NB4 (cell line): ENCODE results near the gene VAV2.

Experiments
- DNase-seq: peaks from one replicate; pipeline ENCODE4 v3.0.0; 2010; ENCODE audit warnings: low read depth
- H3K4me3 ChIP-seq: one replicate; pipeline ENCODE4 v1.5.1; 2011; ENCODE audit warnings: mild to moderate bottlenecking, low read depth, low read length, moderate library complexity
- MYC ChIP-seq: IDR thresholded peaks from 2 replicates; pipeline ENCODE4 v1.6.1; 2011; ENCODE audit warnings: low read depth, low read length
- POLR2A ChIP-seq: IDR thresholded peaks from 2 replicates; pipeline ENCODE4 v1.6.1; 2011; ENCODE audit warnings: mild to moderate bottlenecking; ENCODE audit not compliant: insufficient read length; ENCODE audit errors: extremely low read depth
- TF ChIP-seq, protein P1 (sequence below): IDR thresholded peaks from one replicate; pipeline ENCODE4 v1.5.1; 2012; ENCODE audit warnings: low read depth, low read length
- TF ChIP-seq, protein P2 (sequence below): IDR thresholded peaks from 2 replicates; pipeline ENCODE4 v1.6.1; 2011; ENCODE audit warnings: low read depth, low read length

VAV2 gene

GRCh38 chr9:133801739-133802138 is 190.4 kb downstream of the VAV2 start:
- no peak for DNase-seq
- H3K4me3 ChIP-seq = no peak overlapping the region
- TF ChIP-seq, protein P1, sequence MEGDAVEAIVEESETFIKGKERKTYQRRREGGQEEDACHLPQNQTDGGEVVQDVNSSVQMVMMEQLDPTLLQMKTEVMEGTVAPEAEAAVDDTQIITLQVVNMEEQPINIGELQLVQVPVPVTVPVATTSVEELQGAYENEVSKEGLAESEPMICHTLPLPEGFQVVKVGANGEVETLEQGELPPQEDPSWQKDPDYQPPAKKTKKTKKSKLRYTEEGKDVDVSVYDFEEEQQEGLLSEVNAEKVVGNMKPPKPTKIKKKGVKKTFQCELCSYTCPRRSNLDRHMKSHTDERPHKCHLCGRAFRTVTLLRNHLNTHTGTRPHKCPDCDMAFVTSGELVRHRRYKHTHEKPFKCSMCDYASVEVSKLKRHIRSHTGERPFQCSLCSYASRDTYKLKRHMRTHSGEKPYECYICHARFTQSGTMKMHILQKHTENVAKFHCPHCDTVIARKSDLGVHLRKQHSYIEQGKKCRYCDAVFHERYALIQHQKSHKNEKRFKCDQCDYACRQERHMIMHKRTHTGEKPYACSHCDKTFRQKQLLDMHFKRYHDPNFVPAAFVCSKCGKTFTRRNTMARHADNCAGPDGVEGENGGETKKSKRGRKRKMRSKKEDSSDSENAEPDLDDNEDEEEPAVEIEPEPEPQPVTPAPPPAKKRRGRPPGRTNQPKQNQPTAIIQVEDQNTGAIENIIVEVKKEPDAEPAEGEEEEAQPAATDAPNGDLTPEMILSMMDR = no peak
- TF ChIP-seq, protein P2, sequence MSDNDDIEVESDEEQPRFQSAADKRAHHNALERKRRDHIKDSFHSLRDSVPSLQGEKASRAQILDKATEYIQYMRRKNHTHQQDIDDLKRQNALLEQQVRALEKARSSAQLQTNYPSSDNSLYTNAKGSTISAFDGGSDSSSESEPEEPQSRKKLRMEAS = no peak
- TF ChIP-seq POLR2A (no peak), MYC (no peak)

- no peak for TF ChIP-seq POLR2A
- no peak for TF ChIP-seq MYC
- TF ChIP-seq, protein P2 = no peak
- TF ChIP-seq, protein P1 = no peak
- no peak overlapping the region for H3K4me3 ChIP-seq
- no peak for DNase-seq
Observed at GRCh38 chr9:133800266-133800665, 191.9 kb downstream of the VAV2 start.

- no peak for TF ChIP-seq POLR2A
Observed at GRCh38 chr9:133799716-133800115, 192.4 kb downstream of the VAV2 start.

GRCh38 chr9:133799106-133799505 is 193.0 kb downstream of the VAV2 start:
- H3K4me3 ChIP-seq = no peak overlapping the region
- no peak for DNase-seq
- TF ChIP-seq, protein P2 = no peak
- TF ChIP-seq POLR2A = no peak
- TF ChIP-seq MYC = no peak
- TF ChIP-seq, protein P1 = no peak

More at GRCh38 chr9:133799716-133800115, 192.4 kb downstream of the VAV2 start:
- DNase-seq = no peak
- H3K4me3 ChIP-seq = no peak overlapping the region

DNA sequence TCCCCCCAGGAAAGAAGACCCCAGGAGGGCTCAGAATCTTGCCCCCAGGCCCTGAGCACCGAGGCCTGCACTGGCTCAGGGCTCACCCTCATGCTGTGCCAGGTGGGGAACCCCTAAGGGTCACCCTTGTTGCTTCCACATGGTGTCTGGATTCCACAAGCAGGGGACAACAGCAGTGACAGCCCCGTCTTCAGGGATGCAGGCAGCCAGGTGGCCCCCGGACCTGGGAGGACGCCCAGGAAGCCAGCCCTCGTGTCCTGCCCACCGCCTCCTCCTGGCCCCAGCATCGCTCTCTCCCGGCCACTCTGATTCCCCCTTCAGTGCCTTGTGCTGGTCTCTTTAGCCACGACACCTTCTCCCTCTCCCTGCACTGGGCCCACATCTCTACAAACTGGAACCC is 194.0 kb downstream of the VAV2 start:
- no peak for DNase-seq
- no peak overlapping the region for H3K4me3 ChIP-seq
- TF ChIP-seq POLR2A (no peak), MYC (no peak)
- TF ChIP-seq, protein P2 = no peak
- TF ChIP-seq, protein P1 = no peak

DNA sequence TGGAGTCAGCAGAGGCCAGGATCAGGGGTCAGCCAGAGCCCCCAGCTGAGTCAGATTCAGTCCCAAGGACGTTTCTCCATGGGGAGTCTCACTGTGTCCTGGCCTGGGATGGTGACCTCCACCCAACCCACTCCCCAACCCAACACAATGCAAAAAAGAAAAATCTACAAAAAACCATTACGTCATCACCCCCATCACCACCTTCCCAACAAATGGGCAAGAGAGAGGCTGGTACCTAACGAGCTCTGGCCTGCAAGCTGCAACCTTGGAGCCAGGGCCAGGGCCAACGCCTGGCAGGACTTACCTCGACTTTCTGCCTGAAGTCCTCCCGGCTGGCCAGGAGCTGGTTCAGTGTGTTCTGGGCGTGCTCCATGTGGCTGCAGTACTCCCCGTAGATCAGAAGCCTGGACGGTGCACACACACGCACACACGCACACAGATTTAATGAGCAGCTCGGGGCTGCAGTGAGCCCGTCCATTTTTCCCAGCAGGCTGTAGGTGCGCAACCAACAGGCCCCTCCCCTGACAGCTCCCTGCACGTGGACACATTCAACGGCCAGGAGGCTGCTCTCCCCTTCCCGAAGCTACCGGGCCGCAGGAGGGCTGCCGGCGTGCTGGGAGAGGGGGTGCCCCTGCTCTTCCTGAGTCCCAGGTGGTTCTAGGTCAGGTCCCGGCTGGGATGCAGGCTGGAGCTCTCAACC is 194.6 kb downstream of the VAV2 start:
- TF ChIP-seq, protein P2 = no peak
- TF ChIP-seq MYC (no peak), POLR2A (no peak)
- TF ChIP-seq, protein P1 = no peak
- DNase-seq = no peak
- H3K4me3 ChIP-seq = no peak overlapping the region
